Right atrium auricular region (tissue), 2 donors: ENCODE results near the gene ZC3H12D. TPM values are rescaled to one million over a fixed set of nuclear protein-coding genes. Genes with fewer than 3 reads are reported as not detected.
A peak's percentile ranks its signal among the peaks of the same experiment; 100 is the strongest.

Experiments used
- DNase-seq: peaks from one replicate; pipeline ENCODE4 v3.0.0-alpha.2; 2019; ENCODE audit warnings: low spot score
- H3K27ac ChIP-seq, 2 donors: fragments of 200-600 bp; sonication (generic); 1 replicate in 1 of 2; 2 replicates in 1 of 2; pipeline ENCODE4 v1.5.1; 2016 to 2019
- H3K27me3 ChIP-seq, 2 donors: fragments of 200-600 bp; sonication (generic); one replicate each; pipeline versions ENCODE4 v1.5.1 to v1.6.0; 2017 to 2019
- H3K36me3 ChIP-seq: fragments of 200-600 bp; sonication (generic); one replicate; pipeline ENCODE4 v1.5.1; 2016
- H3K4me1 ChIP-seq, 2 donors: fragments of 200-600 bp; sonication (generic); one replicate each; pipeline versions ENCODE4 v1.5.1 to v1.6.0; 2017 to 2019
- H3K4me3 ChIP-seq, 2 donors: fragments of 200-600 bp; sonication (generic); 1 replicate in 1 of 2; 2 replicates in 1 of 2; pipeline ENCODE4 v1.5.1; 2017 to 2019; ENCODE audit warnings: mild to moderate bottlenecking in 1 of 2, moderate library complexity in 1 of 2
- H3K9me3 ChIP-seq, 2 donors: fragments of 200-600 bp; sonication (generic); one replicate each; pipeline ENCODE4 v1.5.1; 2019
- total RNA-seq, 2 donors: library from RNA; depleted of rRNA; stranded (reverse); fragments of >200 nt; gene quantifications; one replicate each; pipeline ENCODE4 v1.1.0, GENCODE V29; 2016
- TF ChIP-seq, protein P1 (sequence below), 2 donors: fragments of 200-600 bp; sonication (generic); IDR thresholded peaks; one replicate each; pipeline ENCODE4 v1.5.1; 2019; ENCODE audit warnings: antibody characterized with exemption in 2 of 2

Gene ZC3H12D
- total RNA-seq, 2 donors from 2014 or later: 0.30 to 1.3 TPM

DNA sequence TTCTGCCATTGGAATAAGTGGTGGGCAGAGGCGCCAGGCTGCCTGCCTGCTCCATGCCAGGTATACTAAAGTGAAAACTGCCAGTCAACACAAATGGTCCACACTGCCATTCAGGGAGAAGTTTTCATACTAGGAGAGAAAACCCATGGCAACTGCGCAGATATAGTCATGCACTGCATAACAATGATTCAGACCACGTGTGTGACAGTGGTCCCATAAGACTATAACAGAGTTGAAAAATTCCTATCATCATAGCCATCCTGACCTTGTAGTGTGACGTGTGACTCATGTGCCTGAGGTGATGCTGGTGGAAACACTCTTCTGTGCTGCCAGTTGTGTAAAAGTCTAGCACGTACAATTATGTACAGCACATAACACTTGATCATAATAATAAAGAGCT, 25.1 kb downstream of the ZC3H12D start:
- TF ChIP-seq, protein P1, sequence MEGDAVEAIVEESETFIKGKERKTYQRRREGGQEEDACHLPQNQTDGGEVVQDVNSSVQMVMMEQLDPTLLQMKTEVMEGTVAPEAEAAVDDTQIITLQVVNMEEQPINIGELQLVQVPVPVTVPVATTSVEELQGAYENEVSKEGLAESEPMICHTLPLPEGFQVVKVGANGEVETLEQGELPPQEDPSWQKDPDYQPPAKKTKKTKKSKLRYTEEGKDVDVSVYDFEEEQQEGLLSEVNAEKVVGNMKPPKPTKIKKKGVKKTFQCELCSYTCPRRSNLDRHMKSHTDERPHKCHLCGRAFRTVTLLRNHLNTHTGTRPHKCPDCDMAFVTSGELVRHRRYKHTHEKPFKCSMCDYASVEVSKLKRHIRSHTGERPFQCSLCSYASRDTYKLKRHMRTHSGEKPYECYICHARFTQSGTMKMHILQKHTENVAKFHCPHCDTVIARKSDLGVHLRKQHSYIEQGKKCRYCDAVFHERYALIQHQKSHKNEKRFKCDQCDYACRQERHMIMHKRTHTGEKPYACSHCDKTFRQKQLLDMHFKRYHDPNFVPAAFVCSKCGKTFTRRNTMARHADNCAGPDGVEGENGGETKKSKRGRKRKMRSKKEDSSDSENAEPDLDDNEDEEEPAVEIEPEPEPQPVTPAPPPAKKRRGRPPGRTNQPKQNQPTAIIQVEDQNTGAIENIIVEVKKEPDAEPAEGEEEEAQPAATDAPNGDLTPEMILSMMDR (IDR thresholded peaks at IDR 0.05): no peak
- Histone ChIP-seq H3K4me3 (no peak overlapping the region), H3K4me1 (peaks cover 0 to 28% of the 10 kb centered on the region in 2 donors), H3K27ac (no peak overlapping the region), H3K36me3 (no peaks in the 10 kb centered on the region), H3K27me3 (no peaks in the 10 kb centered on the region), H3K9me3 (no peaks in the 10 kb centered on the region)
- no peak for DNase-seq

DNA sequence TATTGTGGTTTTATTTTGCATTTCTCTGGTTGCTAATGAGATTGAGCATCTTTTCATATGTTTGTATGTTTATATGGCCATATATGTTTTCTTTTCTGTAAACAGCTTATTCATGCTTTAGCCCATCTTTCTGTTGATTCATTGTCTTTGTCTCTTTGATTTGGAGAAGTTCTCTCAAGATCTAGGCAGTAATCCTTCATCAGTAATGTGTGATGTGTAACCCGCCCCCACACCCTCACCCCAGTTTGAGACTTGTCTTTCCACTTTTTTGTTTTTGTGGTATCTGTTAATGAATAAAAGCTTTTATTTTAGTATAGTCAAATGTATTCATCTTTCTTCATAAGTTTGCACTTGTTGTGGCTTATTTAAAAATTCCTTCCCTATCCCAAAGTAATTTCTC, 26.0 kb downstream of the ZC3H12D start:
- Histone ChIP-seq H3K4me3 (no peak overlapping the region), H3K36me3 (no peaks in the 10 kb centered on the region), H3K27ac (no peak overlapping the region), H3K27me3 (no peaks in the 10 kb centered on the region), H3K4me1 (peaks cover 0 to 38% of the 10 kb centered on the region in 2 donors), H3K9me3 (no peaks in the 10 kb centered on the region)
- no peak for DNase-seq
- TF ChIP-seq, protein P1 (IDR thresholded peaks at IDR 0.05): no peak

DNA sequence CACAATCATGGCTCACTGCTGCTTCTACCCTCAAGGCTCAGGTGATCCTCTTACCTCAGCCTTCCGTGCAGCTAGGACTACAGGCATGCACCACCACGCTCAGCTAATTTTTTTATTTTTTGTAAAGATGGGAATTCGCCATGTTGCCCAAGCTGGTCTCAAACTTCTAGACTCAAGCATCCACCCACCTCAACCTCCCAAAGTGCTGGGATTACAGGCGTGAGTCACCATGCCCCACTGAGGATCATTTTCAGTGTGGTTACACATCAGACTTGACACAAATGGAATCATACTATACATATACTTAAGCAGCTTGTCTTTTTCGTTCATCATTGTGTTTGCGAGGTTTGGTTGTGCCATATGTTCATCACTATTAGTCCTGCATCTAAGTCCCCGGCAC, 26.6 kb downstream of the ZC3H12D start:
- TF ChIP-seq, protein P1 (IDR thresholded peaks at IDR 0.05): no peak
- Histone ChIP-seq H3K4me3 (no peak overlapping the region), H3K27ac (no peak overlapping the region), H3K27me3 (no peaks in the 10 kb centered on the region), H3K4me1 (peaks cover 0 to 44% of the 10 kb centered on the region in 2 donors), H3K36me3 (no peaks in the 10 kb centered on the region), H3K9me3 (no peaks in the 10 kb centered on the region)
- no peak for DNase-seq

DNA sequence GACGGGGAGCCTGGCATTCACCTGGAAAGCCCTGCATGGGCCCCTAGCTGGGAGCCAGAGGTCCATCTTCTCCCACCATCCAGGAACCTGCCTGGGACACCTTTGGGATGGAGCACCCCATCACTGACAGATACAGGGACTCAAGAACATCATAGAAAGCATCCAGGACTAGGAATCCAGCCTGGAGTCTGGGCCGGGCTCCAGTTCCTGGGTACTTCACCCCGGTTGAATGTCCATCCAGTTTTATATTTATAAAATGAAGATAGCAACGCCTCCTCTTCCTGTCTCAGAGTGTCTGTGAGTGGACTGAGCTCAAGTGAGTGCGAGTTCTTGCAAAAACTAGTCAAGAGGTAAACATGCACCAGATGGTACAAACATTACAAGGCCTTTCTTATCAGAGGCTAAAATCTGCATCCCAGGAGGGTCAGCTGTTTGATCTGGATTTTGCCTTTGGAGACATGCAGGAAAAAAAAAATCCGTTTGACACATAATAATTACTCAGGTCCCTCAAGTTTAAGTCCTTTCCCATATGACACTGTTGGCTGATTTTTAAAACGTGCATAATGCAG, 27.4 kb downstream of the ZC3H12D start:
- Histone ChIP-seq H3K36me3 (no peaks in the 10 kb centered on the region), H3K4me1 (peaks cover 0 to 46% of the 10 kb centered on the region in 2 donors), H3K4me3 (no peak overlapping the region), H3K27me3 (no peaks in the 10 kb centered on the region), H3K27ac (peak overlapping the region in 1 of 2 donors; percentile 36), H3K9me3 (no peaks in the 10 kb centered on the region)
- TF ChIP-seq, protein P1 (IDR thresholded peaks at IDR 0.05): no peak
- DNase-seq: no peak

DNA sequence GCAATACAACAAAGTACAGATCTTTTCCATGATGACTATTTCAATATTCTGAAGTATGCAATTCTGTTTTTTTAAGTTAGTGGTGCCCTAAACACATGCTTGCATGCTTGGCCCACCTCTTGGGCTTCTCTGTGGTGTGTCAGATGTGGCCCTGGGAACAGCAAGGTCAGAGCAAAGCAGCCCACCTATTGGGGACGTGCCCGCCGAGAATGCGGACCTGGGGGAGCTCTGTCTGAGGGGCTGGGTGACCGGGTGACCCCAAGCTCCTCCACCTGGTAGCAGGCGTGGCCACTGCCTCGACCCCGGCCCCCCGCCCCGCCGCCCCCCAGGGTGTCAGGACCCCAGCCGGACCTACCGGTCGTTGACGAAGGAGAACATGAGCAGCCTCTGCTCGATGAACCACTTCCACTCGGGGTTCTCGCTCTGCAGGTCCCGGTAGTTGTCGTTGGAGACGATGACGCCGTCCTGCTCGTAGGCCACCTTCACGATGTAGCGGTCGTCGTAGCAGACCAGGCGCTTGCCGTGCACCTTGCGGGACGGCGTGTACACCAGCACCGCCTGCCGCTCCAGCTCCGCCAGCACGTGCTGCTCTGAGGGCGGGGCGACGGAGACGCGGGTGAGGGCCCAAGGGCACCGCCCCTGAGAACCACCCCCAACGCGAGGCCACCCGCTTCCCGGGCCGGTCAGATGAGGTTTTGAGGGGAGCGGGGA, 28.3 kb downstream of the ZC3H12D start:
- no peaks in the 10 kb centered on the region for H3K9me3 ChIP-seq
- H3K27me3 ChIP-seq: no peaks in the 10 kb centered on the region
- H3K4me1 ChIP-seq: peaks cover 0 to 53% of the 10 kb centered on the region in 2 donors
- H3K4me3 ChIP-seq: no peak overlapping the region
- H3K27ac ChIP-seq: no peak overlapping the region
- no peaks in the 10 kb centered on the region for H3K36me3 ChIP-seq
- TF ChIP-seq, protein P1 (IDR thresholded peaks at IDR 0.05): no peak
- no peak for DNase-seq
